CD14-positive monocyte (primary cell): ENCODE results near the gene ACACB. TPM values are rescaled to one million over a fixed set of nuclear protein-coding genes. Genes with fewer than 3 reads are reported as not detected.

Experiments
- DNase-seq, 3 donors: peaks; one replicate each; pipeline ENCODE4 v3.0.0-alpha.2; 2011 to 2022
- H2AFZ ChIP-seq: 2 replicates; pipeline ENCODE4 v1.6.0; 2012; ENCODE audit warnings: mild to moderate bottlenecking, low read depth, low read length, inconsistent platforms; ENCODE audit not compliant: insufficient read depth, poor library complexity, severe bottlenecking
- H3K27ac ChIP-seq, 2 donors: 1 replicate in 1 of 2; 2 replicates in 1 of 2; pipeline ENCODE4 v1.5.1; 2012 to 2013; ENCODE audit warnings: low read length in 2 of 2, control low read depth in 1 of 2, inconsistent platforms in 1 of 2, low read depth in 1 of 2, mild to moderate bottlenecking in 1 of 2
- H3K27me3 ChIP-seq, 2 donors: one replicate each; pipeline versions ENCODE4 v1.6.0 to v1.6.1; 2011 to 2013; ENCODE audit warnings: low read length in 2 of 2; ENCODE audit not compliant: control insufficient read depth in 2 of 2, insufficient read depth in 2 of 2
- H3K36me3 ChIP-seq, 2 donors: replicated peaks in 1 of 2; 1 replicate in 1 of 2; 2 replicates in 1 of 2; pipeline versions ENCODE4 v1.5.1 to v1.6.1; 2012 to 2013; ENCODE audit warnings: low read length in 2 of 2, control low read depth in 1 of 2, inconsistent platforms in 1 of 2, mild to moderate bottlenecking in 1 of 2; ENCODE audit not compliant: insufficient read depth in 2 of 2, control insufficient read depth in 1 of 2
- H3K4me1 ChIP-seq, 2 donors: 1 replicate in 1 of 2; 2 replicates in 1 of 2; pipeline versions ENCODE4 v1.5.1 to v1.6.1; 2012 to 2013; ENCODE audit warnings: low read length in 2 of 2, control low read depth in 1 of 2, inconsistent platforms in 1 of 2, mild to moderate bottlenecking in 1 of 2, moderate library complexity in 1 of 2; ENCODE audit not compliant: insufficient read depth in 2 of 2, control insufficient read depth in 1 of 2
- H3K4me2 ChIP-seq: replicated peaks from 2 replicates; pipeline ENCODE3; 2012; ENCODE audit warnings: low read length, moderate library complexity, mild to moderate bottlenecking; ENCODE audit not compliant: poor library complexity, severe bottlenecking; ENCODE audit errors: extremely low read depth
- H3K4me3 ChIP-seq, 3 experiments: fragments of 200-600 bp in 1 of 3; sonication (generic) in 1 of 3; replicated peaks in 1 of 3; 1 replicate in 2 of 3; 2 replicates in 1 of 3; pipeline ENCODE4 v1.5.1; 2011 to 2013; ENCODE audit warnings: low read length in 3 of 3, mild to moderate bottlenecking in 3 of 3, control low read depth in 2 of 3, low read depth in 2 of 3, inconsistent platforms in 1 of 3, moderate library complexity in 1 of 3
- H3K79me2 ChIP-seq: 2 replicates; pipeline ENCODE4 v1.6.0; 2012; ENCODE audit warnings: mild to moderate bottlenecking, control low read depth, inconsistent platforms, low read length, moderate library complexity; ENCODE audit not compliant: insufficient read depth
- H3K9ac ChIP-seq: 2 replicates; pipeline ENCODE4 v1.6.0; 2017; ENCODE audit warnings: low read length, mild to moderate bottlenecking; ENCODE audit not compliant: insufficient read depth, poor library complexity, severe bottlenecking
- H3K9me3 ChIP-seq, 2 donors: replicated peaks in 1 of 2; 1 replicate in 1 of 2; 2 replicates in 1 of 2; pipeline versions ENCODE4 v1.5.1 to v1.6.1; 2012 to 2013; ENCODE audit warnings: low read length in 2 of 2, control low read depth in 1 of 2; ENCODE audit not compliant: control insufficient read depth in 1 of 2, insufficient read depth in 1 of 2
- H4K20me1 ChIP-seq: 2 replicates; pipeline ENCODE4 v1.6.0; 2012; ENCODE audit warnings: mild to moderate bottlenecking, low read length, control low read depth, moderate library complexity; ENCODE audit not compliant: insufficient read depth
- H3K27ac Mint-ChIP-seq, 7 donors: one replicate each; pipeline ENCODE4 v1.8.0; 2020; ENCODE audit warnings: mild to moderate bottlenecking in 7 of 7, mixed read lengths in 7 of 7, moderate library complexity in 6 of 7, inconsistent platforms in 2 of 7
- H3K27me3 Mint-ChIP-seq, 3 donors: one replicate each; pipeline ENCODE4 v1.8.0; 2021 to 2022; ENCODE audit warnings: low read depth in 3 of 3, mild to moderate bottlenecking in 3 of 3, mixed read lengths in 3 of 3, moderate library complexity in 3 of 3, inconsistent platforms in 1 of 3
- H3K36me3 Mint-ChIP-seq, 2 donors: one replicate each; pipeline ENCODE4 v1.8.0; 2020; ENCODE audit warnings: mixed read lengths in 2 of 2, inconsistent platforms in 1 of 2, mild to moderate bottlenecking in 1 of 2
- H3K4me1 Mint-ChIP-seq: one replicate; pipeline ENCODE4 v1.8.0; 2020; ENCODE audit warnings: mild to moderate bottlenecking, mixed read lengths
- H3K4me3 Mint-ChIP-seq, 2 donors: one replicate each; pipeline ENCODE4 v1.8.0; 2020; ENCODE audit warnings: mild to moderate bottlenecking in 2 of 2, mixed read lengths in 2 of 2, moderate library complexity in 1 of 2
- H3K9me3 Mint-ChIP-seq, 7 donors: one replicate each; pipeline ENCODE4 v1.8.0; 2020 to 2022; ENCODE audit warnings: mixed read lengths in 7 of 7, mild to moderate bottlenecking in 6 of 7, moderate library complexity in 6 of 7, inconsistent platforms in 2 of 7
- WGBS: methylation state at CpG from one replicate; pipeline ENCODE4 v1.1.5; 2013; ENCODE audit warnings: missing lambda C conversion rate; ENCODE audit not compliant: insufficient coverage; 5-methylcytosine and 5-hydroxymethylcytosine counted together
- intact Hi-C, 2 donors: fragments of 100-400 bp; cut with micrococcal nuclease; formaldehyde crosslinking; loops; one replicate each; pipeline versions ENCODE4 v1.15.0 to v1.15.1; 2023
- polyA plus RNA-seq, 3 donors: library from polyadenylated mRNA; depleted of rRNA in 1 of 3; unstranded in 2 of 3; stranded (reverse) in 1 of 3; fragments of 300-500 nt in 2 of 3; fragments of >200 nt in 1 of 3; fragmentation: Illumina TruSeq in 2 of 3; gene quantifications; 1 replicate in 2 of 3; 2 replicates in 1 of 3; pipeline ENCODE4 v1.2.3, GENCODE V29; 2012 to 2021
- TF ChIP-seq, protein P1 (sequence below): fragments of 200-600 bp; IDR thresholded peaks from one replicate; pipeline ENCODE4 v1.8.0; 2022; ENCODE audit warnings: antibody characterized with exemption, mild to moderate bottlenecking

ACACB gene
- polyA plus RNA-seq, 3 donors = 0.14 to 5.0 (median 1.9) TPM

DNA sequence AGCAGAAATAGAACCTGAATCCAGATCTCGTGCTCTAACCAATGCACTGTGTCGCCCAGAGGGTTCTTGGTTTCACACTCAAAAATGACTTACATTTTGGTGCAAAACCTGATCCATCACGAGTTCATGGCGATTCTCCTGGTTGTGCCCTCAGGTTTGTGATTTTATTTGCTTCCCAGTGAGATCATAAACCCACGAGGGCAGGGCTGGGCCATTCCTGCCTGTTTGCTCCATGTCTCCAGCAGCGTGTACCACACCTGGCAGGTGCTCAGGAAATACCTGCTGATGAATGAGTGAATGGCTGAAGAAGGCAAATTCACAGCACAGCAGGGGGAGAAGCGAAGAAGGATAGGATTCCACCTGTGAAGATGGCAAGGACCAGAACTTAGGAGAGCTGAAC, 9.4 kb downstream of the ACACB start:
- Histone ChIP-seq H3K36me3 (no peaks in the 10 kb centered on the region), H3K4me1 (no peaks in the 10 kb centered on the region), H3K9ac (no peak overlapping the region), H3K4me2 (no peak overlapping the region), H4K20me1 (no peaks in the 10 kb centered on the region), H3K27me3 (no peaks in the 10 kb centered on the region), H3K4me3 (no peak overlapping the region), H3K27ac (no peak overlapping the region), H3K9me3 (no peaks in the 10 kb centered on the region), H2AFZ (no peak overlapping the region), H3K79me2 (no peaks in the 10 kb centered on the region)
- H3K4me3 Mint-ChIP-seq = no peak overlapping the region
- no peaks in the 10 kb centered on the region for H3K27me3 Mint-ChIP-seq
- H3K4me1 Mint-ChIP-seq = no peaks in the 10 kb centered on the region
- intact Hi-C loops = no loop called here
- TF ChIP-seq, protein P1, sequence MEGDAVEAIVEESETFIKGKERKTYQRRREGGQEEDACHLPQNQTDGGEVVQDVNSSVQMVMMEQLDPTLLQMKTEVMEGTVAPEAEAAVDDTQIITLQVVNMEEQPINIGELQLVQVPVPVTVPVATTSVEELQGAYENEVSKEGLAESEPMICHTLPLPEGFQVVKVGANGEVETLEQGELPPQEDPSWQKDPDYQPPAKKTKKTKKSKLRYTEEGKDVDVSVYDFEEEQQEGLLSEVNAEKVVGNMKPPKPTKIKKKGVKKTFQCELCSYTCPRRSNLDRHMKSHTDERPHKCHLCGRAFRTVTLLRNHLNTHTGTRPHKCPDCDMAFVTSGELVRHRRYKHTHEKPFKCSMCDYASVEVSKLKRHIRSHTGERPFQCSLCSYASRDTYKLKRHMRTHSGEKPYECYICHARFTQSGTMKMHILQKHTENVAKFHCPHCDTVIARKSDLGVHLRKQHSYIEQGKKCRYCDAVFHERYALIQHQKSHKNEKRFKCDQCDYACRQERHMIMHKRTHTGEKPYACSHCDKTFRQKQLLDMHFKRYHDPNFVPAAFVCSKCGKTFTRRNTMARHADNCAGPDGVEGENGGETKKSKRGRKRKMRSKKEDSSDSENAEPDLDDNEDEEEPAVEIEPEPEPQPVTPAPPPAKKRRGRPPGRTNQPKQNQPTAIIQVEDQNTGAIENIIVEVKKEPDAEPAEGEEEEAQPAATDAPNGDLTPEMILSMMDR = no peak
- H3K9me3 Mint-ChIP-seq = no peaks in the 10 kb centered on the region
- 94% methylated on average over 7 of the region's 7 CpGs for WGBS
- no peak overlapping the region for H3K27ac Mint-ChIP-seq
- DNase-seq = no peak
- no peaks in the 10 kb centered on the region for H3K36me3 Mint-ChIP-seq

GRCh38 chr12:109126784-109127183, 10.4 kb downstream of the ACACB start:
- DNase-seq = no peak
- H3K9me3 ChIP-seq = no peaks in the 10 kb centered on the region
- H3K9ac ChIP-seq = no peak overlapping the region
- no peaks in the 10 kb centered on the region for H3K4me1 Mint-ChIP-seq
- H3K4me1 ChIP-seq = no peaks in the 10 kb centered on the region
- no peaks in the 10 kb centered on the region for H4K20me1 ChIP-seq
- H3K4me2 ChIP-seq = no peak overlapping the region
- no peak overlapping the region for H3K27ac Mint-ChIP-seq
- H3K27me3 Mint-ChIP-seq = no peaks in the 10 kb centered on the region
- no peaks in the 10 kb centered on the region for H3K27me3 ChIP-seq
- 86% methylated on average over 1 of the region's 3 CpGs for WGBS
- H3K36me3 ChIP-seq = no peaks in the 10 kb centered on the region
- no peaks in the 10 kb centered on the region for H3K79me2 ChIP-seq
- intact Hi-C loops = no loop called here
- H3K9me3 Mint-ChIP-seq = no peaks in the 10 kb centered on the region
- H3K36me3 Mint-ChIP-seq = no peaks in the 10 kb centered on the region
- H2AFZ ChIP-seq = no peak overlapping the region
- H3K4me3 ChIP-seq = no peak overlapping the region
- no peak overlapping the region for H3K27ac ChIP-seq
- no peak overlapping the region for H3K4me3 Mint-ChIP-seq
- TF ChIP-seq, protein P1 = no peak
